GM12873 (cell line): ENCODE results near the gene SLC31A1.

Experiments
- CTCF ChIP-seq: IDR thresholded peaks from 2 replicates; pipeline ENCODE4 v1.5.1; 2012; ENCODE audit warnings: low read depth, mild to moderate bottlenecking, moderate library complexity, low read length, control low read depth; ENCODE audit not compliant: insufficient read depth; ENCODE audit errors: missing control alignments

SLC31A1 gene

GRCh38 chr9:113247640-113248039 is 26.3 kb downstream of the SLC31A1 start:
- TF ChIP-seq CTCF, result no peak

- TF ChIP-seq CTCF, result no peak
Measured at GRCh38 chr9:113250807-113251206, 29.5 kb downstream of the SLC31A1 start.

GRCh38 chr9:113254991-113255390 is 33.6 kb downstream of the SLC31A1 start:
- no peak for TF ChIP-seq CTCF

GRCh38 chr9:113255438-113255837 is 34.1 kb downstream of the SLC31A1 start:
- no peak for TF ChIP-seq CTCF

- no peak for TF ChIP-seq CTCF
Measured at GRCh38 chr9:113257863-113258262, 36.5 kb downstream of the SLC31A1 start.

GRCh38 chr9:113258282-113258681 is 36.9 kb downstream of the SLC31A1 start:
- TF ChIP-seq CTCF, result no peak

- TF ChIP-seq CTCF, result no peak
Measured at GRCh38 chr9:113261917-113262671, 40.8 kb downstream of the SLC31A1 start.
